Body of pancreas (tissue), 4 donors: ENCODE data around the gene LRIT2. TPM values are rescaled to one million over a fixed set of nuclear protein-coding genes. Genes with fewer than 3 reads are reported as not detected.

Source experiments
- ATAC-seq: fragments of 150-250 bp; one replicate; pipeline ENCODE4 v1.9.1; 2016
- DNase-seq, 4 donors: peaks; one replicate each; pipeline ENCODE4 v3.0.0-alpha.2; 2019
- H3K27ac ChIP-seq, 4 donors: fragments of 200-600 bp; sonication (generic); 1 replicate in 3 of 4; 2 replicates in 1 of 4; pipeline versions ENCODE4 v1.5.1 to v1.6.1; 2016 to 2019; ENCODE audit warnings: mild to moderate bottlenecking in 1 of 4, mixed read lengths in 1 of 4, moderate library complexity in 1 of 4
- H3K27me3 ChIP-seq, 2 donors: fragments of 200-600 bp; sonication (generic); one replicate each; pipeline ENCODE4 v1.6.0; 2016; ENCODE audit warnings: mild to moderate bottlenecking in 1 of 2
- H3K36me3 ChIP-seq, 2 donors: fragments of 200-600 bp; sonication (generic); replicated peaks in 1 of 2; 2 replicates each; pipeline ENCODE4 v1.5.1; 2016; ENCODE audit warnings: low read depth in 2 of 2; ENCODE audit not compliant: insufficient read depth in 1 of 2
- H3K4me1 ChIP-seq: fragments of 200-600 bp; sonication (generic); one replicate; pipeline ENCODE4 v1.6.0; 2016
- H3K4me3 ChIP-seq, 2 donors: fragments of 200-600 bp; sonication (generic); 1 replicate in 1 of 2; 2 replicates in 1 of 2; pipeline ENCODE4 v1.5.1; 2016 to 2019
- H3K9me3 ChIP-seq, 3 donors: fragments of 200-600 bp; sonication (generic); 1 replicate in 2 of 3; 2 replicates in 1 of 3; pipeline ENCODE4 v1.5.1; 2016
- POLR2A ChIP-seq, 3 donors: fragments of 450-650 bp; IDR thresholded peaks; one replicate each; pipeline ENCODE4 v1.6.1; 2016; ENCODE audit warnings: antibody characterized with exemption in 3 of 3, mild to moderate bottlenecking in 2 of 3
- WGBS, 2 donors: methylation state at CpG; one replicate each; pipeline ENCODE4 v1.1.5; 2017; 5-methylcytosine and 5-hydroxymethylcytosine counted together
- intact Hi-C: fragments of 100-400 bp; cut with DNase I; formaldehyde crosslinking; loops from one replicate; pipeline ENCODE4 v1.15.1; 2023
- total RNA-seq, 2 donors: library from RNA; depleted of rRNA; stranded (reverse); fragments of >200 nt; gene quantifications; one replicate each; pipeline ENCODE4 v1.1.0, GENCODE V29; 2016
- TF ChIP-seq, protein P1 (sequence below), 7 experiments: fragments of 450-650 bp in 4 of 7; fragments of 200-600 bp in 3 of 7; sonication (generic) in 3 of 7; IDR thresholded peaks; one replicate each; pipeline ENCODE4 v1.5.1; 2016 to 2019; ENCODE audit warnings: antibody characterized with exemption in 7 of 7

Gene LRIT2
- total RNA-seq, 2 donors from 2014 or later: not detected

- Histone ChIP-seq H3K27me3 (no peaks in the 10 kb centered on the region), H3K36me3 (no peaks in the 10 kb centered on the region), H3K9me3 (no peaks in the 10 kb centered on the region), H3K4me1 (no peaks in the 10 kb centered on the region), H3K27ac (no peak overlapping the region), H3K4me3 (no peak overlapping the region)
- intact Hi-C loops: no loop called here
- no peak for ATAC-seq
- DNase-seq: no peak
- no peak for TF ChIP-seq POLR2A (IDR thresholded peaks at IDR 0.05)
- TF ChIP-seq, protein P1, sequence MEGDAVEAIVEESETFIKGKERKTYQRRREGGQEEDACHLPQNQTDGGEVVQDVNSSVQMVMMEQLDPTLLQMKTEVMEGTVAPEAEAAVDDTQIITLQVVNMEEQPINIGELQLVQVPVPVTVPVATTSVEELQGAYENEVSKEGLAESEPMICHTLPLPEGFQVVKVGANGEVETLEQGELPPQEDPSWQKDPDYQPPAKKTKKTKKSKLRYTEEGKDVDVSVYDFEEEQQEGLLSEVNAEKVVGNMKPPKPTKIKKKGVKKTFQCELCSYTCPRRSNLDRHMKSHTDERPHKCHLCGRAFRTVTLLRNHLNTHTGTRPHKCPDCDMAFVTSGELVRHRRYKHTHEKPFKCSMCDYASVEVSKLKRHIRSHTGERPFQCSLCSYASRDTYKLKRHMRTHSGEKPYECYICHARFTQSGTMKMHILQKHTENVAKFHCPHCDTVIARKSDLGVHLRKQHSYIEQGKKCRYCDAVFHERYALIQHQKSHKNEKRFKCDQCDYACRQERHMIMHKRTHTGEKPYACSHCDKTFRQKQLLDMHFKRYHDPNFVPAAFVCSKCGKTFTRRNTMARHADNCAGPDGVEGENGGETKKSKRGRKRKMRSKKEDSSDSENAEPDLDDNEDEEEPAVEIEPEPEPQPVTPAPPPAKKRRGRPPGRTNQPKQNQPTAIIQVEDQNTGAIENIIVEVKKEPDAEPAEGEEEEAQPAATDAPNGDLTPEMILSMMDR (IDR thresholded peaks at IDR 0.05): no peak
- 73% methylated on average over 7 to 8 of the region's 8 CpGs for WGBS, 2 donors
These were observed 47.7 kb downstream of the LRIT2 start for GRCh38 chr10:84177541-84178141.

DNA sequence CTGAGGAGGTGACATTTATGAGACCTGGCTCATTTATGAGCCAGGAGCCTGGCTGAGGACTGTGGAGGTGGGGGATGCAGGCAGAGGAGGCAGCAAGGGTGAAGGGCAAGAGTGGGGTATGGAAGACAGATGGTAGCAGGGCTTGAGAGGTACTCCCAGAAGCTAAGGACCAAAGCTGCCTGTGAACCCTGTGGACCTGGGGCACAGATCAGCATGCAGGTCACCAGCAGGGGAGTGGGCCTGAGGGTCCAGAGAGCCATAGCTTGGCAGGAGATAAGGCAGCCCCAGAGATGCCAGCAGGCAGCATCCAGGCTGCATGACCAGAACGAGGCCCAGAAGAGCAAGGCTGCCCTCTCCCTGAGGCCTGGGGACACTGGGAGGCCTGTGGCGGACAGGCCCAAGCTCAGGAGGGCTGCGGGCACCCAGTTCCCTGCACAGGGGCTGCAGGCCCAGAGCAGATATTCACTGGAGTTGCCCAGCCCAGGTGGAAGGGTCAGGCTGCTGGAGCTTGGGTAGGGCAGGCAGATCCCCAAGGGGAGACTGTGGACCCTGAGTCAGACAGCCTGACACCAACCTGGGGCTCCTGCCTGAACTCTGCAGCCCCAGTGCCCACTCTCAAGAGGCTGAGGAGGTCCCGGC, 48.4 kb downstream of the LRIT2 start:
- no peaks in the 10 kb centered on the region for H3K4me1 ChIP-seq
- no peak overlapping the region for H3K4me3 ChIP-seq
- no peaks in the 10 kb centered on the region for H3K9me3 ChIP-seq
- intact Hi-C loops: no loop called here
- TF ChIP-seq, protein P1 (IDR thresholded peaks at IDR 0.05): no peak
- TF ChIP-seq POLR2A (IDR thresholded peaks at IDR 0.05): no peak
- H3K27me3 ChIP-seq: no peaks in the 10 kb centered on the region
- WGBS, 2 donors: 33 to 89% methylated on average over 1 to 4 of the region's 4 CpGs
- H3K27ac ChIP-seq: no peak overlapping the region
- DNase-seq: no peak
- no peaks in the 10 kb centered on the region for H3K36me3 ChIP-seq
- ATAC-seq: no peak

- Histone ChIP-seq H3K36me3 (no peaks in the 10 kb centered on the region), H3K27ac (no peak overlapping the region), H3K4me1 (no peaks in the 10 kb centered on the region), H3K9me3 (no peaks in the 10 kb centered on the region), H3K4me3 (no peak overlapping the region), H3K27me3 (no peaks in the 10 kb centered on the region)
- no peak for ATAC-seq
- TF ChIP-seq, protein P1 (IDR thresholded peaks at IDR 0.05): no peak
- no peak for TF ChIP-seq POLR2A (IDR thresholded peaks at IDR 0.05)
- no peak for DNase-seq
- intact Hi-C loops: no loop called here
- WGBS, 2 donors: 56 to 93% methylated on average over 2 to 4 of the region's 4 CpGs
These were observed 49.0 kb downstream of the LRIT2 start for GRCh38 chr10:84176351-84176750.

- ATAC-seq (no peak), DNase-seq (no peak)
- H3K27me3 ChIP-seq: no peaks in the 10 kb centered on the region
- no peaks in the 10 kb centered on the region for H3K36me3 ChIP-seq
- no peak overlapping the region for H3K27ac ChIP-seq
- H3K9me3 ChIP-seq: no peaks in the 10 kb centered on the region
- WGBS, 2 donors: 79 to 82% methylated on average over 6 of the region's 6 CpGs
- H3K4me3 ChIP-seq: no peak overlapping the region
- intact Hi-C loops: no loop called here
- TF ChIP-seq POLR2A (IDR thresholded peaks at IDR 0.05): no peak
- TF ChIP-seq, protein P1 (IDR thresholded peaks at IDR 0.05): no peak
- H3K4me1 ChIP-seq: no peaks in the 10 kb centered on the region
These were observed 49.9 kb downstream of the LRIT2 start for GRCh38 chr10:84175436-84175835.

DNA sequence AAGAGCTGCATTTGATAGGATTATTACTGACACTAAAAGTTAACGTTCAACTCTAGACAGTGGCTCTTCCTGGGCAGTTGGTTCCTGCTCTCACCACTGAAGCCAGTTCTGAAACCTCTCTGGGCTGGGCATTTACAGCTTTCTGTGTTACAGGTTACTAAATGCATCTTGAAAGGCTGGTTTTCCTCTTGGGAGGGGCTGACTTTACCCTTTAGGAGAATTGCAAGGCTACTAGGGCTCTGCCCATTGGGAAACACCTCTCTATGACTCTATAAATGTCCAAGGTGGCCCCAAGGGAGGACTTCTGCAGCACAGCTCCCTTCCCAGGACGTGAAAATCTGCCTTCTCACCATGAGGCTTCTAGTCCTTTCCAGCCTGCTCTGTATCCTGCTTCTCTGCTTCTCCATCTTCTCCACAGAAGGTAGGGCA, 51.8 kb downstream of the LRIT2 start, which contains the start of gene GPR15LG:
Gene GPR15LG (plus strand): TSS at position 301 of the 429 bp plus-strand sequence. CDS start 51 bp downstream, at position 352.
- intact Hi-C loops: no loop called here
- TF ChIP-seq POLR2A (IDR thresholded peaks at IDR 0.05): no peak
- TF ChIP-seq, protein P1 (IDR thresholded peaks at IDR 0.05): no peak
- Histone ChIP-seq H3K9me3 (no peaks in the 10 kb centered on the region), H3K27ac (no peak within 1 kb of the TSS), H3K4me1 (no peaks in the 10 kb centered on the region), H3K36me3 (no peaks in the 10 kb centered on the region), H3K27me3 (no peaks in the 10 kb centered on the region), H3K4me3 (no peak within 1 kb of the TSS)
- no peak for DNase-seq
- no peak for ATAC-seq
- 53 to 69% methylated on average over 2 of the region's 2 CpGs for WGBS, 2 donors
